Measurements from ENCODE around the gene GABBR2. TPM values are rescaled to one million over a fixed set of nuclear protein-coding genes. Genes with fewer than 3 reads are reported as not detected.
"Not testable (repeated sequence)": the region's sequence is repeated elsewhere in the genome, so short reads cannot be mapped to it uniquely, and the experiment has no call there.

Gene GABBR2
- total and polyA plus RNA-seq, 12 donors = 0.17 to 9.0 (median 3.7) TPM

DNA sequence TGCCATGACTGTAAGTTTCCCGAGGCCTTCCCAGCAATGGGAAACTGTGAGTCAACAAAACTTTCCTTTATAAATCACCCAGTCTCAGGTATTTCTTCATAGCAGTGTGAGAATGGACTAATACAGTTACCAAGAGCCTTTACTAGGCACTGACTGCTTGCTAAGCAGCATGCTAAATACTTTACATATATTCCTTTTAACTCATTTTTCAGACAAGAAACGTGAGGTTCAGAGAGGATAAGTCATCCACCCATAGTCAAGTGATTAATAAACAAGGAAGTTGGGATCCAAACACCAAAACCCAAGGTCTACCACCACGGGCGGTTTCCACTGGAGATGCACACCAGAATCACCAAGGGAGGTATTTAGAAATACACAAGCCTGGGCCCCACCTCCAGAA is 50.8 kb downstream of the GABBR2 start:
- 68 to 81% (median 77%) methylated on average over 4 of the region's 4 CpGs for WGBS, 4 donors
- H3K9me3 ChIP-seq (replicated peaks in 1 of 3) = no peaks in the 10 kb centered on the region
- DNase-seq = no peak
- H3K36me3 ChIP-seq (replicated peaks in 1 of 2) = no peaks in the 10 kb centered on the region
- no peaks in the 10 kb centered on the region for H3K4me1 ChIP-seq (replicated peaks in 1 of 2)
- TF ChIP-seq, protein P1, sequence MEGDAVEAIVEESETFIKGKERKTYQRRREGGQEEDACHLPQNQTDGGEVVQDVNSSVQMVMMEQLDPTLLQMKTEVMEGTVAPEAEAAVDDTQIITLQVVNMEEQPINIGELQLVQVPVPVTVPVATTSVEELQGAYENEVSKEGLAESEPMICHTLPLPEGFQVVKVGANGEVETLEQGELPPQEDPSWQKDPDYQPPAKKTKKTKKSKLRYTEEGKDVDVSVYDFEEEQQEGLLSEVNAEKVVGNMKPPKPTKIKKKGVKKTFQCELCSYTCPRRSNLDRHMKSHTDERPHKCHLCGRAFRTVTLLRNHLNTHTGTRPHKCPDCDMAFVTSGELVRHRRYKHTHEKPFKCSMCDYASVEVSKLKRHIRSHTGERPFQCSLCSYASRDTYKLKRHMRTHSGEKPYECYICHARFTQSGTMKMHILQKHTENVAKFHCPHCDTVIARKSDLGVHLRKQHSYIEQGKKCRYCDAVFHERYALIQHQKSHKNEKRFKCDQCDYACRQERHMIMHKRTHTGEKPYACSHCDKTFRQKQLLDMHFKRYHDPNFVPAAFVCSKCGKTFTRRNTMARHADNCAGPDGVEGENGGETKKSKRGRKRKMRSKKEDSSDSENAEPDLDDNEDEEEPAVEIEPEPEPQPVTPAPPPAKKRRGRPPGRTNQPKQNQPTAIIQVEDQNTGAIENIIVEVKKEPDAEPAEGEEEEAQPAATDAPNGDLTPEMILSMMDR (IDR thresholded peaks at IDR 0.05) = no peak
- no peak for TF ChIP-seq POLR2A (IDR thresholded peaks at IDR 0.05)
- no peaks in the 10 kb centered on the region for H3K27me3 ChIP-seq
- no peak overlapping the region for H3K27ac ChIP-seq
- intact Hi-C loops (cut with DNase I) = no loop called here
- H3K4me3 ChIP-seq = no peak overlapping the region

DNA sequence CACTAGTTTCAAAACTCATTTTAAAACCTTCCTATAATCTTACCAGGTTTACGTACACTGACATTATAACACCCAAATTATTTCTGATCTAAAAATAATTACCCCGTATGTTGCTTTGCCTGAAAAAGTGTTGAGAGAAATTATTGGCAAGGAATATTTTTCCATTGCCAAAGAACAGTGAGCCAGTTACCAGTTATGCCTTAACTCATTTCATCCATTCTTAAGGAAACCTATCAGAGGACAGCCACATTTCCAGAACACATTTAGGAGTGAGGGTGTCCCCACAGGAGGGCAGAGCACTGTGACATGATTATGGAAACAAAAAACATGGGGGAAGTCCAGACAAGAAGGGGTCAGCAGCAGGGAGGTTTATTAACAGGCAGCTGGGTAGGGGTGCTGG is 52.2 kb downstream of the GABBR2 start:
- Histone ChIP-seq H3K4me3 (no peak overlapping the region), H3K9me3 (replicated peaks in 1 of 3) (no peaks in the 10 kb centered on the region), H3K27ac (no peak overlapping the region), H3K36me3 (replicated peaks in 1 of 2) (no peaks in the 10 kb centered on the region), H3K27me3 (no peaks in the 10 kb centered on the region), H3K4me1 (replicated peaks in 1 of 2) (no peaks in the 10 kb centered on the region)
- no peak for DNase-seq
- TF ChIP-seq, protein P1 (IDR thresholded peaks at IDR 0.05) = no peak
- no peak for TF ChIP-seq POLR2A (IDR thresholded peaks at IDR 0.05)
- WGBS, 4 donors = 69 to 78% (median 73%) methylated on average over 2 of the region's 2 CpGs
- intact Hi-C loops (cut with DNase I) = no loop called here

DNA sequence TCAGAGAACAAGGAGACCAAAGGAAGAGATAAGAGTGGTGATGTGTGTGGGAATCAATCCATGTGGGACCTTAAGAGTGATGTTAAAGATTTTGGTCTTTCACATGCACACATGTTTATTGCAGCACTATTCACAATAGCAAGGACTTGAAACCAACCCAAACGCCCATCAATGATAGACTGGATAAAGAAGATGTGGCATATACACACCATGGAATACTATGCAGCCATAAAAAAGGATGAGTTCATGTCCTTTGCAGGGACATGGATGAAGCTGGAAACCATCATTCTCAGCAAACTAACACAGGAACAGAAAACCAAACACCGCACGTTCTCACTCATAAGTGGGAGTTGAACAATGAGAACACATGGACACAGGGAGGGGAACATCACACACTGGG is 53.3 kb downstream of the GABBR2 start:
- H3K36me3 ChIP-seq (replicated peaks in 1 of 2); H3K27me3 ChIP-seq; DNase-seq; intact Hi-C loops (cut with DNase I); H3K4me1 ChIP-seq (replicated peaks in 1 of 2); H3K4me3 ChIP-seq; H3K9me3 ChIP-seq (replicated peaks in 1 of 3); H3K27ac ChIP-seq: not testable (repeated sequence)
- WGBS, 4 donors = 85 to 92% (median 91%) methylated on average over 1 to 3 of the region's 3 CpGs

DNA sequence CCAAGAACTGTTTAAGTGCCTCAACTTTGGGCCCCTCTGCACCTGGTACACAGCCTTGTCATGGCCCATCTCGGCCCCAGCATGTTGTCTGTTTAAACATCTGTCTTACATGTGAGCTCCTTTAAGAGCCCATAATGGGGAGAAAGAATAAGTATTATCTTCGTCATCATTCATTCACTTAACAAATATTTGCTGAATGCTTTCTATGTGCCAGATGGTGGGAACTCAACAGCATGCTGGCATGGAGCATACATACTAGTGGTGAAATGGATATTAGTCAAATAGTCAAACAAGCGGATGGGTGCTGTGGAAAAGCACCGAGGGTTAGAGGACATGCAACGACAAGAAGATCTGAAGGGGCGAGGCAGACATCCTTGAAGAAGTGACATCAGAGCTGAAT is 54.5 kb downstream of the GABBR2 start:
- Histone ChIP-seq H3K9me3 (replicated peaks in 1 of 3) (no peaks in the 10 kb centered on the region), H3K4me1 (replicated peaks in 1 of 2) (no peaks in the 10 kb centered on the region), H3K4me3 (no peak overlapping the region), H3K36me3 (replicated peaks in 1 of 2) (no peaks in the 10 kb centered on the region), H3K27me3 (no peaks in the 10 kb centered on the region), H3K27ac (no peak overlapping the region)
- TF ChIP-seq POLR2A (IDR thresholded peaks at IDR 0.05) = no peak
- TF ChIP-seq, protein P1 (IDR thresholded peaks at IDR 0.05) = no peak
- intact Hi-C loops (cut with DNase I) = no loop called here
- no peak for DNase-seq
- WGBS, 4 donors = 87 to 90% (median 88%) methylated on average over 6 of the region's 6 CpGs

DNA sequence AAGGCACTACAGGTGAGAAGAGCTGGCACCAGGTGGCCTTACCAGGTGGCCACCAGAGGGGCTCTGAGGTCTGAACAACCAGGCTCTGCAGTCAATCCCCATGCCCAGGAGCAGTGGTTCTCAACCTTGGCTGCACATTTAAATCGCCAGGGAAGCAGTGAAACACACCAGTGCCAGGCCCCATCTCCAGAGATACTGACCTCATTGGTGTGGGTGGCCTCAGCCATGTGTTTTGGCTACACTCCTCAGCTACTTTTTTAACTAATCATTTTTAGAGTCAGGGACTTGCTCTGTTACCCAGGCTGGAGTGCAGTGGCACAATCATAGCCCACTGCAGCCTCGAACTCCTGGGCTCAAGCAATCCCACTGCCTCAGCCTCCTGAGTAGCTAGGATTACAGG is 56.0 kb downstream of the GABBR2 start:
- TF ChIP-seq, protein P1 (IDR thresholded peaks at IDR 0.05) = no peak
- TF ChIP-seq POLR2A (IDR thresholded peaks at IDR 0.05) = no peak
- no peaks in the 10 kb centered on the region for H3K4me1 ChIP-seq (replicated peaks in 1 of 2)
- intact Hi-C loops (cut with DNase I) = no loop called here
- no peaks in the 10 kb centered on the region for H3K9me3 ChIP-seq (replicated peaks in 1 of 3)
- no peaks in the 10 kb centered on the region for H3K36me3 ChIP-seq (replicated peaks in 1 of 2)
- H3K27me3 ChIP-seq = no peaks in the 10 kb centered on the region
- no peak for DNase-seq
- whole genome bisulfite sequencing, 4 donors = 83 to 97% (median 87%) methylated on average over 2 of the region's 2 CpGs
- H3K4me3 ChIP-seq = no peak overlapping the region
- no peak overlapping the region for H3K27ac ChIP-seq

Data from adrenal gland (tissue), 12 donors.